Endothelial cell of umbilical vein (primary cell): Measurements from ENCODE around the gene NEMP1. TPM values are rescaled to one million over a fixed set of nuclear protein-coding genes. Genes with fewer than 3 reads are reported as not detected.
"Not testable (repeated sequence)": the region's sequence is repeated elsewhere in the genome, so short reads cannot be mapped to it uniquely, and the experiment has no call there.

Experiments
- BruUV-seq: library from RNA; stranded (reverse); fragments of 400-500 nt; replicated peaks from 2 replicates; lab custom pipeline; 2021; lab: Mats Ljungman, UMichigan
- CTCF ChIA-PET: fragments of 300-600, 350-600 bp; sonication (Branson Sonifier 250); formaldehyde crosslinking; loops from one replicate; lab custom pipeline; 2021; ENCODE audit warnings: antibody characterized with exemption, inconsistent platforms; lab: Charles Lee
- POLR2A ChIA-PET: fragments of 300-600, 350-600 bp; sonication (Branson Sonifier 250); formaldehyde crosslinking; loops from one replicate; lab custom pipeline; 2021; ENCODE audit warnings: antibody characterized with exemption, inconsistent platforms; lab: Charles Lee
- DNase-seq: peaks from one replicate; pipeline ENCODE4 v3.0.0-alpha.2; 2011; ENCODE audit warnings: low read depth, low spot score
- FAIRE-seq: peaks from 2 replicates; lab custom pipeline; 2011; peaks lifted over from hg19 to GRCh38; lab: Jason Lieb, UNC
- H2AFZ ChIP-seq: 2 replicates; pipeline ENCODE4 v1.6.0; 2012; ENCODE audit warnings: low read depth, low read length, control low read depth, inconsistent platforms
- H3K27ac ChIP-seq: 2 replicates; pipeline ENCODE4 v1.5.1; 2011; ENCODE audit warnings: low read depth, mild to moderate bottlenecking, control low read depth, low read length, moderate library complexity; ENCODE audit not compliant: insufficient read depth
- H3K27me3 ChIP-seq, 2 experiments: 2 replicates each; pipeline versions ENCODE4 v1.6.0 to v1.6.1; 2011; ENCODE audit warnings: low read length in 2 of 2, mixed read lengths in 1 of 2; ENCODE audit not compliant: control insufficient read depth in 2 of 2, insufficient read depth in 2 of 2
- H3K36me3 ChIP-seq, 2 experiments: 2 replicates in 1 of 2; 3 replicates in 1 of 2; pipeline ENCODE4 v1.5.1; 2011; ENCODE audit warnings: low read length in 2 of 2, mild to moderate bottlenecking in 1 of 2, moderate library complexity in 1 of 2; ENCODE audit not compliant: control insufficient read depth in 2 of 2, insufficient read depth in 2 of 2; ENCODE audit errors: extremely low read depth in 1 of 2
- H3K4me1 ChIP-seq: 3 replicates; pipeline ENCODE4 v1.5.1; 2011; ENCODE audit warnings: mild to moderate bottlenecking, low read length; ENCODE audit not compliant: control insufficient read depth, insufficient read depth; ENCODE audit errors: extremely low read depth
- H3K4me2 ChIP-seq: 2 replicates; pipeline ENCODE4 v1.6.1; 2011; ENCODE audit warnings: low read length, control low read depth, mixed read lengths; ENCODE audit not compliant: insufficient read depth
- H3K4me3 ChIP-seq, 3 experiments: fragments of 200-600 bp in 1 of 3; sonication (generic), shearing (Covaris generic) in 1 of 3; replicated peaks in 1 of 3; 2 replicates each; pipeline ENCODE4 v1.5.1; 2011 to 2016; ENCODE audit warnings: control low read depth in 3 of 3, low read length in 3 of 3, mild to moderate bottlenecking in 2 of 3, inconsistent platforms in 1 of 3, low read depth in 1 of 3, moderate library complexity in 1 of 3; ENCODE audit not compliant: insufficient read depth in 1 of 3
- H3K79me2 ChIP-seq: 2 replicates; pipeline ENCODE4 v1.6.0; 2012; ENCODE audit warnings: low read length, inconsistent platforms; ENCODE audit not compliant: control insufficient read depth, insufficient read depth
- H3K9ac ChIP-seq: replicated peaks from 2 replicates; pipeline ENCODE3; 2011; ENCODE audit warnings: low read length, control low read depth; ENCODE audit not compliant: insufficient read depth; ENCODE audit errors: extremely low read depth
- H3K9me1 ChIP-seq: replicated peaks from 3 replicates; pipeline ENCODE4 v1.6.0; 2011; ENCODE audit warnings: mild to moderate bottlenecking, low read length; ENCODE audit not compliant: control insufficient read depth, insufficient read depth; ENCODE audit errors: extremely low read depth
- H3K9me3 ChIP-seq: replicated peaks from 2 replicates; pipeline ENCODE4 v1.5.1; 2012; ENCODE audit warnings: low read length, inconsistent platforms; ENCODE audit not compliant: control insufficient read depth, insufficient read depth
- H4K20me1 ChIP-seq: replicated peaks from 2 replicates; pipeline ENCODE3; 2011; ENCODE audit warnings: mild to moderate bottlenecking, low read length; ENCODE audit not compliant: control insufficient read depth, insufficient read depth; ENCODE audit errors: extremely low read depth
- EZH2 ChIP-seq: IDR thresholded peaks from 2 replicates; pipeline ENCODE4 v1.6.1; 2012; ENCODE audit warnings: borderline replicate concordance, low read depth, mild to moderate bottlenecking, moderate library complexity, low read length, inconsistent platforms; ENCODE audit not compliant: severe bottlenecking
- dilution Hi-C: fragments of 300-500 bp; cut with MboI; formaldehyde crosslinking; loops from one replicate; pipeline ENCODE4 v1.15.0; 2019; ENCODE audit warnings: low sequenced_read_pairs; ENCODE audit not compliant: extremely low pct_ligation_motif_present
- intact Hi-C: fragments of 100-400 bp; cut with micrococcal nuclease; formaldehyde crosslinking; loops from one replicate; pipeline ENCODE4 v1.10.0; 2022
- polyA plus RNA-seq, 4 experiments: library from polyadenylated mRNA; depleted of rRNA in 3 of 4; stranded (reverse) in 3 of 4; unstranded in 1 of 4; fragments of >200 nt; gene quantifications; 2 replicates each; pipeline versions ENCODE4 v1.2.1 to v1.2.3, GENCODE V29; 2011 to 2012; ENCODE audit warnings: missing spikeins in 1 of 4
- total RNA-seq: library from RNA; stranded (reverse); gene quantifications from 2 replicates; pipeline ENCODE4 v1.2.3, GENCODE V29; 2021
- TF ChIP-seq, protein P1 (sequence below), 2 donors: IDR thresholded peaks; 1 replicate in 1 of 2; 2 replicates in 1 of 2; pipeline ENCODE4 v1.5.1; 2011; ENCODE audit warnings: low read length in 2 of 2, mild to moderate bottlenecking in 2 of 2, moderate library complexity in 2 of 2, control low read depth in 1 of 2, inconsistent platforms in 1 of 2, low read depth in 1 of 2; ENCODE audit not compliant: insufficient read depth in 1 of 2; ENCODE audit errors: extremely low read depth in 1 of 2

NEMP1 gene
- total and polyA plus RNA-seq, 2 donors (not counting 3 experiments of a cell fraction or from before 2014, with no cell fraction given) = 10.8 to 21.5 TPM

DNA sequence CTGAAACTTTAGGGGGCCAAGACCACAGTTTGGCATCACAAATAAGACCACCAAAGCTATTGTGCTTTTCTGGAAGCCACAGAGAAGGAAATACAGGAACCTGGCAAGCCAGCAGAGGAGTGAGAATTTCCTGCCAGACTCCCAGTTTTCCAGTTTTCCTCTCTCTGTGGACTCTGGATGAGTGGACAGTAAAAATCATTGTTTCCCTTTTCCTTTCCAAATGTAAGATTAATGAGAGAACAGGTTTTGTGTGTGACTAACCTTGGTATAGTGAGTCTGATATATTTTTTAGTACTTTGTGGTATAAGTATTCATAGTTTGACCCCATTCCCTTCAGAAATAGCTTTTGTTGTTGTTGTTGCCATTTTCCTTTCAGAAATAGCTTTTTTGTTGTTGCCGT, 59.7 kb downstream of the NEMP1 start:
- Histone ChIP-seq H3K9ac (no peak overlapping the region), H3K79me2 (no peaks in the 10 kb centered on the region), H3K9me1 (no peaks in the 10 kb centered on the region), H4K20me1 (no peaks in the 10 kb centered on the region), H3K27me3 (peaks cover 6 to 10% of the 10 kb centered on the region in 2 experiments), H2AFZ (no peak overlapping the region), H3K4me1 (no peaks in the 10 kb centered on the region), H3K4me2 (no peak overlapping the region), H3K36me3 (no peaks in the 10 kb centered on the region), H3K4me3 (no peak overlapping the region), H3K27ac (no peak overlapping the region), H3K9me3 (no peaks in the 10 kb centered on the region)
- TF ChIP-seq, protein P1, sequence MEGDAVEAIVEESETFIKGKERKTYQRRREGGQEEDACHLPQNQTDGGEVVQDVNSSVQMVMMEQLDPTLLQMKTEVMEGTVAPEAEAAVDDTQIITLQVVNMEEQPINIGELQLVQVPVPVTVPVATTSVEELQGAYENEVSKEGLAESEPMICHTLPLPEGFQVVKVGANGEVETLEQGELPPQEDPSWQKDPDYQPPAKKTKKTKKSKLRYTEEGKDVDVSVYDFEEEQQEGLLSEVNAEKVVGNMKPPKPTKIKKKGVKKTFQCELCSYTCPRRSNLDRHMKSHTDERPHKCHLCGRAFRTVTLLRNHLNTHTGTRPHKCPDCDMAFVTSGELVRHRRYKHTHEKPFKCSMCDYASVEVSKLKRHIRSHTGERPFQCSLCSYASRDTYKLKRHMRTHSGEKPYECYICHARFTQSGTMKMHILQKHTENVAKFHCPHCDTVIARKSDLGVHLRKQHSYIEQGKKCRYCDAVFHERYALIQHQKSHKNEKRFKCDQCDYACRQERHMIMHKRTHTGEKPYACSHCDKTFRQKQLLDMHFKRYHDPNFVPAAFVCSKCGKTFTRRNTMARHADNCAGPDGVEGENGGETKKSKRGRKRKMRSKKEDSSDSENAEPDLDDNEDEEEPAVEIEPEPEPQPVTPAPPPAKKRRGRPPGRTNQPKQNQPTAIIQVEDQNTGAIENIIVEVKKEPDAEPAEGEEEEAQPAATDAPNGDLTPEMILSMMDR (IDR thresholded peaks at IDR 0.05; ENCODE audit: extremely low read depth in 1 of 2, insufficient read depth in 1 of 2, low read depth in 1 of 2, low read length in 2 of 2) = no peak
- TF ChIP-seq EZH2 = no peak
- no TSS peak for BruUV-seq
- ChIA-PET POLR2A (no interaction called here), CTCF (interaction anchor here (0.9 to 1.5 kb wide), 8 partner anchors 8 to 243 kb away, joined by 3 to 7 read pairs (median 4); no protein-coding TSS in a partner anchor)
- DNase-seq (no peak), FAIRE-seq (no peak)
- intact Hi-C loops = no loop called here
- dilution Hi-C loops = no loop called here

DNA sequence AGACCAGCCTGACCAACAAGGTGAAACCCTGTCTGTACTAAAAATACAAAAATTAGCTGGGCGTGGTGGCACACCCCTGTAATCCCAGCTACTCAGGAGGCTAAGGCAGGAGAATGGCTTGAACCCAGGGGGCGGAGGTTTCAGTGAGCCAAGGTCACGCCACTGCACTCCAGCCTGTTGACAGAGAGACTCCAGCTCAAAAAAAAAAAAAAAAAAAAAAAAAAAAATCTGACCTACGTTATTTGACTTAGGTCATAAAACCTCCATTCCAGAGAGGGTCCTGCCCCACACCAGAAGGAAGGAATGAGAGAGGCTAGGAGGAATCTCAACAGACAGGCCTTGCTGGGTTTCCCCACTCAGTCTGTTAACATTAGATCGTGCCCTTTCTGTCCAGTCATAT, 60.2 kb downstream of the NEMP1 start:
- H3K9ac ChIP-seq, H3K9me3 ChIP-seq, H3K4me2 ChIP-seq, H3K4me1 ChIP-seq, H3K36me3 ChIP-seq, POLR2A ChIA-PET, FAIRE-seq, intact Hi-C loops, H3K4me3 ChIP-seq, H3K9me1 ChIP-seq, H4K20me1 ChIP-seq, dilution Hi-C loops, H3K79me2 ChIP-seq, BruUV-seq, DNase-seq, H3K27ac ChIP-seq, H2AFZ ChIP-seq: not testable (repeated sequence)
- CTCF ChIA-PET = interaction anchor here (0.8 to 2.6 kb wide), 8 partner anchors 9 to 165 kb away, joined by 3 to 16 read pairs (median 4); no protein-coding TSS in a partner anchor
- peaks cover 8 to 12% of the 10 kb centered on the region in 2 experiments for H3K27me3 ChIP-seq
